NCI-H187 treated with DMSO at 0.1 percent for 48 hours (cell line): ENCODE results near the gene ATXN1.

ENCODE experiments used
- DNase-seq: peaks from one replicate; lab custom pipeline; 2025; lab: John Stamatoyannopoulos, UW

The ATXN1 gene

GRCh38 chr6:16761471-16762267, 409 bp upstream of the ATXN1 start:
- DNase-seq = no peak

- DNase-seq = no peak
Measured at GRCh38 chr6:16759646-16760515, 1.4 kb downstream of the ATXN1 start.

- DNase-seq = no peak
Measured at GRCh38 chr6:16759181-16759645, 2.0 kb downstream of the ATXN1 start.

GRCh38 chr6:16758163-16758975, 2.9 kb downstream of the ATXN1 start:
- peak; percentile 33 for DNase-seq

- no peak for DNase-seq
Measured at GRCh38 chr6:16757332-16757731, 3.9 kb downstream of the ATXN1 start.

GRCh38 chr6:16756660-16757255, 4.5 kb downstream of the ATXN1 start:
- DNase-seq = no peak

- DNase-seq = no peak
Measured at GRCh38 chr6:16755544-16755943, 5.7 kb downstream of the ATXN1 start.

GRCh38 chr6:16754876-16755275, 6.4 kb downstream of the ATXN1 start:
- DNase-seq = no peak

GRCh38 chr6:16754274-16754673, 7.0 kb downstream of the ATXN1 start:
- DNase-seq = no peak

- no peak for DNase-seq
Measured at GRCh38 chr6:16753341-16753740, 7.9 kb downstream of the ATXN1 start.

- DNase-seq = no peak
Measured at GRCh38 chr6:16752206-16752866, 8.9 kb downstream of the ATXN1 start.

GRCh38 chr6:16751251-16751946, 9.9 kb downstream of the ATXN1 start:
- no peak for DNase-seq

- no peak for DNase-seq
Measured at GRCh38 chr6:16750566-16750965, 10.7 kb downstream of the ATXN1 start.

GRCh38 chr6:16749516-16750485, 11.5 kb downstream of the ATXN1 start:
- DNase-seq = no peak

- no peak for DNase-seq
Measured at GRCh38 chr6:16748025-16748319, 13.3 kb downstream of the ATXN1 start.

GRCh38 chr6:16747232-16748024, 13.8 kb downstream of the ATXN1 start:
- DNase-seq = no peak

GRCh38 chr6:16746812-16747211, 14.4 kb downstream of the ATXN1 start:
- DNase-seq = no peak

GRCh38 chr6:16746401-16746800, 14.9 kb downstream of the ATXN1 start:
- DNase-seq = no peak
